Activated CD4-positive, alpha-beta T cell treated with anti-CD3 and anti-CD28 coated beads, Interleukin-10, Interleukin-2, amounts not matched to agents 100 ng/mL and 50 ng/mL, durations not matched to agents 16 hours and 8 hours (primary cell): ENCODE data around the gene DOCK2.
"Not testable (repeated sequence)": the region's sequence is repeated elsewhere in the genome, so short reads cannot be mapped to it uniquely, and the experiment has no call there.

Experiments
- DNase-seq: peaks from one replicate; pipeline ENCODE4 v3.0.0-alpha.2; 2020

DOCK2 gene

GRCh38 chr5:169913479-169913878 is 276.4 kb downstream of the DOCK2 start:
- no peak for DNase-seq

GRCh38 chr5:169914766-169915165 is 277.7 kb downstream of the DOCK2 start:
- DNase-seq: no peak

GRCh38 chr5:169917500-169917899 is 280.4 kb downstream of the DOCK2 start:
- no peak for DNase-seq

- no peak for DNase-seq
Observed at GRCh38 chr5:169918228-169918627, 281.2 kb downstream of the DOCK2 start.

- no peak for DNase-seq
Observed at GRCh38 chr5:169920474-169920873, 283.4 kb downstream of the DOCK2 start.

GRCh38 chr5:169921384-169921783 is 284.3 kb downstream of the DOCK2 start:
- DNase-seq: no peak

GRCh38 chr5:169921949-169922348 is 284.9 kb downstream of the DOCK2 start:
- DNase-seq: no peak

- DNase-seq: no peak
Observed at GRCh38 chr5:169922474-169922873, 285.4 kb downstream of the DOCK2 start.

GRCh38 chr5:169923988-169924387 is 286.9 kb downstream of the DOCK2 start:
- DNase-seq: peak; percentile 8

GRCh38 chr5:169933127-169933526 is 296.1 kb downstream of the DOCK2 start:
- DNase-seq: no peak

- no peak for DNase-seq
Observed at GRCh38 chr5:169933616-169934015, 296.5 kb downstream of the DOCK2 start.

GRCh38 chr5:169934990-169935389 is 297.9 kb downstream of the DOCK2 start:
- DNase-seq: no peak

- DNase-seq: no peak
Observed at GRCh38 chr5:169935762-169936161, 298.7 kb downstream of the DOCK2 start.

GRCh38 chr5:169938439-169938838 is 301.4 kb downstream of the DOCK2 start:
- DNase-seq: no peak

- no peak for DNase-seq
Observed at GRCh38 chr5:169939731-169940130, 302.7 kb downstream of the DOCK2 start.

- no peak for DNase-seq
Observed at GRCh38 chr5:169941542-169941941, 304.5 kb downstream of the DOCK2 start.

GRCh38 chr5:169942181-169942580 is 305.1 kb downstream of the DOCK2 start:
- no peak for DNase-seq

- no peak for DNase-seq
Observed at GRCh38 chr5:169943026-169943425, 306.0 kb downstream of the DOCK2 start.

GRCh38 chr5:169944115-169944514 is 307.0 kb downstream of the DOCK2 start:
- DNase-seq: no peak

GRCh38 chr5:169944922-169945680 is 308.0 kb downstream of the DOCK2 start:
- no peak for DNase-seq

- no peak for DNase-seq
Observed at GRCh38 chr5:169945831-169946261, 308.8 kb downstream of the DOCK2 start.

GRCh38 chr5:169946743-169947295 is 309.7 kb downstream of the DOCK2 start:
- no peak for DNase-seq

- no peak for DNase-seq
Observed at GRCh38 chr5:169950333-169950732, 313.3 kb downstream of the DOCK2 start.

GRCh38 chr5:169953196-169953595 is 316.1 kb downstream of the DOCK2 start:
- not testable (repeated sequence) for DNase-seq

- DNase-seq: no peak
Observed at GRCh38 chr5:169954786-169955185, 317.7 kb downstream of the DOCK2 start.
